Stimulated activated CD8-positive, alpha-beta memory T cell treated with anti-CD3 and anti-CD28 coated beads, Interleukin-4, amount 100 ng/mL, for 4 hours (primary cell): ENCODE measurements around the gene ADA.

Experiments used
- DNase-seq, 2 donors: peaks; one replicate each; pipeline ENCODE4 v3.0.0-alpha.2; 2020; ENCODE audit warnings: low read depth in 2 of 2, low spot score in 1 of 2

Gene ADA

GRCh38 chr20:44625361-44625760 lies 26.1 kb downstream of the ADA start:
- no peak for DNase-seq

- DNase-seq: no peak
Measured at GRCh38 chr20:44624743-44625271, 26.7 kb downstream of the ADA start.

GRCh38 chr20:44624152-44624551 lies 27.3 kb downstream of the ADA start:
- no peak for DNase-seq

GRCh38 chr20:44622501-44623270 lies 28.8 kb downstream of the ADA start:
- DNase-seq: no peak

GRCh38 chr20:44621939-44622338 lies 29.6 kb downstream of the ADA start:
- no peak for DNase-seq

GRCh38 chr20:44621325-44621724 lies 30.2 kb downstream of the ADA start:
- no peak for DNase-seq

GRCh38 chr20:44620030-44620429 lies 31.5 kb downstream of the ADA start:
- DNase-seq: no peak

GRCh38 chr20:44619294-44619693 lies 32.2 kb downstream of the ADA start:
- DNase-seq: no peak

GRCh38 chr20:44618318-44618731 lies 33.2 kb downstream of the ADA start:
- DNase-seq: no peak

GRCh38 chr20:44616604-44616964 lies 34.9 kb downstream of the ADA start:
- no peak for DNase-seq

GRCh38 chr20:44615876-44616603 lies 35.5 kb downstream of the ADA start:
- no peak for DNase-seq

- no peak for DNase-seq
Measured at GRCh38 chr20:44615169-44615791, 36.2 kb downstream of the ADA start.

- DNase-seq: no peak
Measured at GRCh38 chr20:44614525-44614924, 37.0 kb downstream of the ADA start.

GRCh38 chr20:44613575-44613974 lies 37.9 kb downstream of the ADA start:
- no peak for DNase-seq

- DNase-seq: no peak
Measured at GRCh38 chr20:44610313-44610962, 41.1 kb downstream of the ADA start.

- DNase-seq: peak; percentile 60 to 84
Measured at GRCh38 chr20:44609516-44610312, 41.8 kb downstream of the ADA start.

- DNase-seq: no peak
Measured at GRCh38 chr20:44609006-44609515, 42.4 kb downstream of the ADA start.

- DNase-seq: no peak
Measured at GRCh38 chr20:44606725-44607441, 44.6 kb downstream of the ADA start.

GRCh38 chr20:44603327-44603726 lies 48.2 kb downstream of the ADA start:
- no peak for DNase-seq

- DNase-seq: no peak
Measured at GRCh38 chr20:44601801-44602204, 49.7 kb downstream of the ADA start.
